ENCODE results near the gene TSLP.

TSLP gene

DNA sequence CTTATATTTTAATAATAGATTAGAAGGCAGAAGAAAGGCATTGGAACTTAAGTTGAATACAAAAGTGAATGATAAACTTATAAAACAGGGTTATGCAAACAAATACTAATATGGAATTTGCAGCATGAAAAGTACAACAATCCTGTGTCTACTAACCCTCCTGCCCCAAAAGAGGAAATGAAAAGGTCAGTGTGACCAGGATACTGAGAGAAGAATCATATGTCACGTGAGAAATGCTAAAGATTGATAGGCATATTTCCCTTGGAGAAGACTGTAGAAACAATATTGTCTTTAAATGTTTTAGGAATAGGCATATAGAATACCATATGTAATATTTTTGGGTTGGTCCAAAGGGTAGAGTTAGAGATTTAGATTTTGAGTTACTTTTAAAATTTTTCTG lies 24.5 kb downstream of the TSLP start:
- H3K36me3 ChIP-seq (ENCODE audit: insufficient read depth, insufficient read length, low read length): peaks cover 53% of the 10 kb centered on the region

DNA sequence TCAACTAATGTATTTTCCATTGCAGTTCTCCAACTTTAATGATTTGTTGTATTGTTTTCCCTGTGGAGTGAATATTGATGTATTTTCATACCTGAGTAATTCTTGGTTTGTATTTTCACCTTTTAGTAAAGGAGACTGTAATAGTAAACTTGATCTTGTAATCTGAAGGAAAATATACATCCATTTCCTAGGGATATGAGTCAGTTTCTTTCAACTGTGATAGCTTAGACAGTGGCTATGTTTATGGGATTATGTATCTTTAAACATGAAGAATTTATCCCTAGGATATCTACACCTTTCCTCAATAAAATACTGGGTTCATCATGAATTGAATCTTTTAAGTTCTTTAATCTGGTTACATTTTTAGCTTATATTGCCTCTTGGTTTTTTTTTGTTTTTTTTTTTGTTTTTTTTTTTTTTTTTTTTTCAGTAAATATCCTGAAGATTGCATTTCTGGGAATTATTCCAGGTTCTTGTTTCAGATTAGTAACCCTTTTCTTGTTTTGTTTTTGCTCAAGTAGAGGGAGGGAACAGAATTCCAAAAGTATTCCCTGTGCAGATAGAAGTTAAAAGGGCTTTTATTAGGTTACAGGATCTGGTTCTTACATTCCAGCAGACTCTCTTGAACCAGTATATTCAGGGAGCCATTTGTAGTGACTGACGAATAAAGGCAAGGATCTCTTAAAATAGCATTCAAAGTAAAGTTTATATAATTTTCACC lies 27.7 kb downstream of the TSLP start:
- H3K9me3 ChIP-seq (ENCODE audit: insufficient read depth, low read length): no peaks in the 10 kb centered on the region
- H3K36me3 ChIP-seq (ENCODE audit: insufficient read depth, insufficient read length, low read length): peaks cover 82% of the 10 kb centered on the region
- no peaks in the 10 kb centered on the region for H3K4me1 ChIP-seq (ENCODE audit: insufficient read depth, insufficient read length)
- no peak overlapping the region for H3K9ac ChIP-seq (ENCODE audit: insufficient read length, low read depth)
- H3K27me3 ChIP-seq (ENCODE audit: insufficient read depth, insufficient read length): no peaks in the 10 kb centered on the region
- no peak for DNase-seq (ENCODE audit: low read depth, low spot score)
- no peak overlapping the region for H3K4me3 ChIP-seq (ENCODE audit: insufficient read length, low read depth)
- TF ChIP-seq SUZ12 (IDR thresholded peaks at IDR 0.05; ENCODE audit: extremely low read depth, insufficient read depth, insufficient read length): no peak
- no peak for TF ChIP-seq YY1 (IDR thresholded peaks at IDR 0.05; ENCODE audit: insufficient read depth, insufficient read length)
- TF ChIP-seq ZNF274 (IDR thresholded peaks at IDR 0.05; ENCODE audit: low read depth, low read length): no peak

More for the DNA sequence above, 24.5 kb downstream of the TSLP start:
- Histone ChIP-seq H3K4me1 (ENCODE audit: insufficient read depth, insufficient read length) (no peaks in the 10 kb centered on the region), H3K27me3 (ENCODE audit: insufficient read depth, insufficient read length) (no peaks in the 10 kb centered on the region), H3K9ac (ENCODE audit: insufficient read length, low read depth) (no peak overlapping the region), H3K9me3 (ENCODE audit: insufficient read depth, low read length) (peaks cover 8% of the 10 kb centered on the region), H3K4me3 (ENCODE audit: insufficient read length, low read depth) (no peak overlapping the region)
- no peak for DNase-seq (ENCODE audit: low read depth, low spot score)
- TF ChIP-seq YY1 (IDR thresholded peaks at IDR 0.05; ENCODE audit: insufficient read depth, insufficient read length): no peak
- TF ChIP-seq SUZ12 (IDR thresholded peaks at IDR 0.05; ENCODE audit: extremely low read depth, insufficient read depth, insufficient read length): no peak
- no peak for TF ChIP-seq ZNF274 (IDR thresholded peaks at IDR 0.05; ENCODE audit: low read depth, low read length)

DNA sequence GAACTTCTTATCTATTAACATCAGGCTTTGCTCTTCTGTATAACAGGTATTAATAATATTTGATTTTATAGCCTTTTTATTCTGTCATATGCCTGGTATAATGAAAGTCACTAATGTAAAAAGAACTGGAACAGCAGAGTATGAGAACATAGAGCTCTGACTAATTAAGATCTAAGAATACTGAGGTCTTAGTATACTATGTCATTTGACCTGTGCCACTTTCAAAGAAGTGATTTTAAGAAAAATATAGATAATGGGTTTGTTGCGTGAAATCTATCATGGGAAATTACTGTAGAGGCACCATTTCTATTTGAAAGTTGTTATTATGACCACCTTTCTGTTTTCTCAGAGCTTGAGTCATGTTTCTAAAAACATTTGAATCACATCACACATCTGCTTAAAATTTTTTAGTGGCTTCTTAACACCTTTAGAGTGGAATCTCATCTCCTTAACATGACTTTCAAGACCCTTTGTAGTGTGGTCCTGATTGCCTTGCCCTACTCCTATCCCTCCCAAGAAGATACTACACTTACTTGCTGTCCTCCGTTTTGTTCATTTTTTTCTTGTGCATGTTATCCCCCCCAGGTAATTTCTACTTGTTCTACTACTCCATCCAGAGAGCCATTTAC lies 34.9 kb downstream of the TSLP start:
- Histone ChIP-seq H3K9ac (ENCODE audit: insufficient read length, low read depth) (no peak overlapping the region), H3K9me3 (ENCODE audit: insufficient read depth, low read length) (no peaks in the 10 kb centered on the region), H3K36me3 (ENCODE audit: insufficient read depth, insufficient read length, low read length) (peaks cover 79% of the 10 kb centered on the region), H3K4me1 (ENCODE audit: insufficient read depth, insufficient read length) (no peaks in the 10 kb centered on the region), H3K27me3 (ENCODE audit: insufficient read depth, insufficient read length) (no peaks in the 10 kb centered on the region), H3K4me3 (ENCODE audit: insufficient read length, low read depth) (no peak overlapping the region)
- DNase-seq (ENCODE audit: low read depth, low spot score): no peak
- TF ChIP-seq SUZ12 (IDR thresholded peaks at IDR 0.05; ENCODE audit: extremely low read depth, insufficient read depth, insufficient read length) (no peak), ZNF274 (IDR thresholded peaks at IDR 0.05; ENCODE audit: low read depth, low read length) (no peak), YY1 (IDR thresholded peaks at IDR 0.05; ENCODE audit: insufficient read depth, insufficient read length) (no peak)

DNA sequence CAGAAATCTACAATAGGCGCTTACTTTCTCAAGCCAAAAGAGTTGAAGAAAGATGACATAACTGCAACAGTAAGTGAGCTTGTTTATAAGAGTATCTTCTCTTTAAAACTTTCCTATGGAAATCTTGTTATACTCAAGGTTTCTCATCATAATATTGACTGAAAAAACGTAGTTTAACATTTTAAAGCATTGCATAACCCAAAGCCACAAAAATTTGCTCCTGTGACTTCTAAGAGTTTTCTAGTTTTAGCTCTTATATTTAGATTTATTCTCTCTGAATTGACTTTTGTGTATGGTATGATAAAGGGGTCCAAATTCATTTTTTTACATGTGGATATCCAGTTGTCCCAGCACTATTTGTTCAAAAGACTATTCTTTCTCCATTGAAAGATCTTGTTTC lies 35.9 kb downstream of the TSLP start:
- no peak for TF ChIP-seq ZNF274 (IDR thresholded peaks at IDR 0.05; ENCODE audit: low read depth, low read length)
- H3K4me1 ChIP-seq (ENCODE audit: insufficient read depth, insufficient read length): no peaks in the 10 kb centered on the region
- DNase-seq (ENCODE audit: low read depth, low spot score): no peak
- no peak overlapping the region for H3K9ac ChIP-seq (ENCODE audit: insufficient read length, low read depth)
- H3K27me3 ChIP-seq (ENCODE audit: insufficient read depth, insufficient read length): no peaks in the 10 kb centered on the region
- no peaks in the 10 kb centered on the region for H3K9me3 ChIP-seq (ENCODE audit: insufficient read depth, low read length)
- peaks cover 80% of the 10 kb centered on the region for H3K36me3 ChIP-seq (ENCODE audit: insufficient read depth, insufficient read length, low read length)
- no peak overlapping the region for H3K4me3 ChIP-seq (ENCODE audit: insufficient read length, low read depth)

GRCh38 chr5:111111956-111112355 lies 40.4 kb downstream of the TSLP start:
- TF ChIP-seq SUZ12 (IDR thresholded peaks at IDR 0.05; ENCODE audit: extremely low read depth, insufficient read depth, insufficient read length) (no peak), YY1 (IDR thresholded peaks at IDR 0.05; ENCODE audit: insufficient read depth, insufficient read length) (no peak), ZNF274 (IDR thresholded peaks at IDR 0.05; ENCODE audit: low read depth, low read length) (no peak)
- peaks cover 59% of the 10 kb centered on the region for H3K36me3 ChIP-seq (ENCODE audit: insufficient read depth, insufficient read length, low read length)

DNA sequence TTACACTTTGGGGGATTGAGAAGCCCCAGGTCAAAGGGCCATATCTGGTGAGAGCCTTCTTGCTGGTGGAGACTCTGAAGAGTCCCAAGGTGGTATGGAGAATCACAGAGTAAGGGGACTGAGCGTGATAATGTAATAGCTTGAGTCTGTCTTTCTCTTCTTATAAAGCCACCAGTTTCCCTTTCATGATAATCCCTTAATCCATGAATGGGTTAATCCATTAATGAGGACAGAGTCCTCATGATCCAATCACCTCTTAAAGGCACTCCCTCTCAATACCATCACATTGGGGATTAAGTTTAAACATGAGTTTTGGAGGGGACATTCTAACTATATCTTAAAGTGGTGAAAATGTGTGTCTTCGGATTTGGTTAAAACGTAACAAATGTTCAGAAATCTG lies 42.2 kb downstream of the TSLP start:
- peaks cover 51% of the 10 kb centered on the region for H3K36me3 ChIP-seq (ENCODE audit: insufficient read depth, insufficient read length, low read length)
- DNase-seq (ENCODE audit: low read depth, low spot score): no peak
- no peak overlapping the region for H3K4me3 ChIP-seq (ENCODE audit: insufficient read length, low read depth)
- TF ChIP-seq ZNF274 (IDR thresholded peaks at IDR 0.05; ENCODE audit: low read depth, low read length): no peak
- TF ChIP-seq SUZ12 (IDR thresholded peaks at IDR 0.05; ENCODE audit: extremely low read depth, insufficient read depth, insufficient read length): no peak
- TF ChIP-seq YY1 (IDR thresholded peaks at IDR 0.05; ENCODE audit: insufficient read depth, insufficient read length): no peak
- H3K9me3 ChIP-seq (ENCODE audit: insufficient read depth, low read length): no peaks in the 10 kb centered on the region
- H3K4me1 ChIP-seq (ENCODE audit: insufficient read depth, insufficient read length): no peaks in the 10 kb centered on the region
- H3K9ac ChIP-seq (ENCODE audit: insufficient read length, low read depth): no peak overlapping the region
- no peaks in the 10 kb centered on the region for H3K27me3 ChIP-seq (ENCODE audit: insufficient read depth, insufficient read length)

More at GRCh38 chr5:111111956-111112355, 40.4 kb downstream of the TSLP start:
- Histone ChIP-seq H3K27me3 (ENCODE audit: insufficient read depth, insufficient read length) (no peaks in the 10 kb centered on the region), H3K4me3 (ENCODE audit: insufficient read length, low read depth) (no peak overlapping the region), H3K4me1 (ENCODE audit: insufficient read depth, insufficient read length) (no peaks in the 10 kb centered on the region), H3K9me3 (ENCODE audit: insufficient read depth, low read length) (no peaks in the 10 kb centered on the region), H3K9ac (ENCODE audit: insufficient read length, low read depth) (no peak overlapping the region)
- DNase-seq (ENCODE audit: low read depth, low spot score): no peak

DNA sequence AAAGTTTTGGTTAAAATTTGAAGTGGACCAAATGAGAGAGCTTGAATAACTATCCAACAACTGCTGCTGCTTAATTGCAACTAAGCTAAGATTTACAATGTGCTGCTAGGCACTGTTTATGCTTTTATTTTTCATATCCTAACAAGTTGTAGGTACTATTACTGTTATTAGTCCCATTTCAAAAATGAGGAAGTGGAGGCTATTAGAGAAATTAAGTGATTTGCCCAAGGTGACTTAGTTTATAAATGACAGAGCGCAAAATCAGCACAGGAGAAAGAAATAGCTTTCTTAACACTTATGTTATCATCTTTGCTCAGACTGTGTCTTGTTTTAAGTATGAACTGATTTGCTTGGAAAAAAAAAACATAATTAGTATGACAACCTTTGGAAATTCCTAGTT lies 43.7 kb downstream of the TSLP start:
- TF ChIP-seq SUZ12 (IDR thresholded peaks at IDR 0.05; ENCODE audit: extremely low read depth, insufficient read depth, insufficient read length) (no peak), YY1 (IDR thresholded peaks at IDR 0.05; ENCODE audit: insufficient read depth, insufficient read length) (no peak), ZNF274 (IDR thresholded peaks at IDR 0.05; ENCODE audit: low read depth, low read length) (no peak)
- no peak overlapping the region for H3K9ac ChIP-seq (ENCODE audit: insufficient read length, low read depth)
- H3K4me1 ChIP-seq (ENCODE audit: insufficient read depth, insufficient read length): no peaks in the 10 kb centered on the region
- H3K27me3 ChIP-seq (ENCODE audit: insufficient read depth, insufficient read length): no peaks in the 10 kb centered on the region
- DNase-seq (ENCODE audit: low read depth, low spot score): no peak
- H3K9me3 ChIP-seq (ENCODE audit: insufficient read depth, low read length): no peaks in the 10 kb centered on the region
- H3K4me3 ChIP-seq (ENCODE audit: insufficient read length, low read depth): no peak overlapping the region
- H3K36me3 ChIP-seq (ENCODE audit: insufficient read depth, insufficient read length, low read length): peaks cover 54% of the 10 kb centered on the region
